ENCODE data around the gene NXPE3. TPM values are rescaled to one million over a fixed set of nuclear protein-coding genes. Genes with fewer than 3 reads are reported as not detected.
A peak's percentile ranks its signal among the peaks of the same experiment; 100 is the strongest.

Gene NXPE3
- total RNA-seq, 1 donor, result 22.0 TPM

- no peak for DNase-seq (ENCODE audit: low read depth)
- H3K4me3 ChIP-seq (ENCODE audit: low read depth, low read length), result no peak overlapping the region
- TF ChIP-seq, protein P1, sequence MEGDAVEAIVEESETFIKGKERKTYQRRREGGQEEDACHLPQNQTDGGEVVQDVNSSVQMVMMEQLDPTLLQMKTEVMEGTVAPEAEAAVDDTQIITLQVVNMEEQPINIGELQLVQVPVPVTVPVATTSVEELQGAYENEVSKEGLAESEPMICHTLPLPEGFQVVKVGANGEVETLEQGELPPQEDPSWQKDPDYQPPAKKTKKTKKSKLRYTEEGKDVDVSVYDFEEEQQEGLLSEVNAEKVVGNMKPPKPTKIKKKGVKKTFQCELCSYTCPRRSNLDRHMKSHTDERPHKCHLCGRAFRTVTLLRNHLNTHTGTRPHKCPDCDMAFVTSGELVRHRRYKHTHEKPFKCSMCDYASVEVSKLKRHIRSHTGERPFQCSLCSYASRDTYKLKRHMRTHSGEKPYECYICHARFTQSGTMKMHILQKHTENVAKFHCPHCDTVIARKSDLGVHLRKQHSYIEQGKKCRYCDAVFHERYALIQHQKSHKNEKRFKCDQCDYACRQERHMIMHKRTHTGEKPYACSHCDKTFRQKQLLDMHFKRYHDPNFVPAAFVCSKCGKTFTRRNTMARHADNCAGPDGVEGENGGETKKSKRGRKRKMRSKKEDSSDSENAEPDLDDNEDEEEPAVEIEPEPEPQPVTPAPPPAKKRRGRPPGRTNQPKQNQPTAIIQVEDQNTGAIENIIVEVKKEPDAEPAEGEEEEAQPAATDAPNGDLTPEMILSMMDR (IDR thresholded peaks at IDR 0.05; ENCODE audit: insufficient read depth, low read depth, low read length), result no peak
Observed at GRCh38 chr3:101821503-101821902, 42.5 kb downstream of the NXPE3 start.

DNA sequence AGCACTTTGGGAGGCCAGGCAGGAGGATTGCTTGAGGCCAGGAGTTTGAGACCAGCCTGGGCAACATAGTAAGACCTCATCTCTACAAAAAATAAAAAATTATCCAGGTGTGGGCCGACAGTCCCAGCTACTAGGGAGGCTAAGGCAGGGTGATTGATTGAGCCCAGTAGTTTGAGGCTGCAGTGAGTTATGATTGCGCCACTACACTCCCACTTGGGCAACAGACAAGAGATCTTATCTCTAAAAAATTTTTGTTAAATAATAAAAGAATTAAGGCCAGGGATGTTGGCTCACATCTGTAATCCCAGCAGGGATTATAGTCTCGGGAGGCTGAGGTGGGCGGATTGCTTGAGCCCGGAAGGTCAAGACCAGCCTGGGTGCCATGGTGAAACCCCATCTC is 44.5 kb downstream of the NXPE3 start:
- TF ChIP-seq, protein P1 (IDR thresholded peaks at IDR 0.05; ENCODE audit: insufficient read depth, low read depth, low read length), result no peak
- H3K4me3 ChIP-seq (ENCODE audit: low read depth, low read length), result no peak overlapping the region
- DNase-seq (ENCODE audit: low read depth), result peak; percentile 43

DNA sequence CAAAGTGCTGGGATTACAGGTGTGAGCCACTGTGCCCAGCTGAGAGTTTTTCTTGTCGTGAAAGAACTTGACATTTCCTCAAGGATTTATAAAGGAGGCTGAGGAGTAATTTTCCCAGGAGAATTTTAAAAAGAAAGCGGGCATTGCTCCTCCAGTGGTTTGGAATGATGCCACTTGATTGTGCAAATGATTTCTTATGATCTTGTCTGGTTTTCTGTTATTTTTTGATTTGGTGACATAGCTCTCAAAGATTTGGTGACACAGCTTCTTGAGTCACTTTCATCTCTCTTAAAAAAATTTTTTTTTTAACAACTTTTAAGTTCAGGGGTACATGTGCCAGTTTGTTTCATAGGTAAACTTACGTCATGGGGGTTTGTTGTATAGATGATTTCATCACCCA is 45.7 kb downstream of the NXPE3 start:
- no peak overlapping the region for H3K4me3 ChIP-seq (ENCODE audit: low read depth, low read length)
- TF ChIP-seq, protein P1 (IDR thresholded peaks at IDR 0.05; ENCODE audit: insufficient read depth, low read depth, low read length), result no peak
- peak; percentile 28 for DNase-seq (ENCODE audit: low read depth)

GRCh38 chr3:101825904-101826445 is 47.0 kb downstream of the NXPE3 start:
- no peak overlapping the region for H3K4me3 ChIP-seq (ENCODE audit: low read depth, low read length)
- no peak for DNase-seq (ENCODE audit: low read depth)
- TF ChIP-seq, protein P1 (IDR thresholded peaks at IDR 0.05; ENCODE audit: insufficient read depth, low read depth, low read length), result no peak

- peak; percentile 91 for DNase-seq (ENCODE audit: low read depth)
- TF ChIP-seq, protein P1 (IDR thresholded peaks at IDR 0.05; ENCODE audit: insufficient read depth, low read depth, low read length), result no peak
- H3K4me3 ChIP-seq (ENCODE audit: low read depth, low read length), result peak overlapping the region; percentile 64
Observed at GRCh38 chr3:101827211-101828174, 48.5 kb downstream of the NXPE3 start.

DNA sequence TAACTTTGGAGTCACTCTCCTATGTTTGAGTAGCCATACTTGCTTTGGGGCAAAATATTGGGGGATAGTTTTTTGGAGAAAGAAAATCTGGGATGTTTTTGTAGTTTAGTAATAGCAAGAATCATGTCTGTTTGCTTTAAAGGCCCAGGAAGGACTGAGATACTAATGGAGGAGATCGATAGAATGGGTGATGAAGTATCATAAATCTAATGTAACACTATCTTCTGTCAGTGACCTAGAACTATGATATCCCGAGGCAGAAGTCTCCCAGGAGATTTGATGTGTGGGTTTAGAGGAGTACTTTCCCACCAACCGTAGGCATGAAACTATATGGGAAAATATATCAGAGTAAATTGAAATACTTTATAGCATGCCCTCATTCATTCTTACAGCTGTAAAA is 49.3 kb downstream of the NXPE3 start:
- DNase-seq (ENCODE audit: low read depth), result no peak
- TF ChIP-seq, protein P1 (IDR thresholded peaks at IDR 0.05; ENCODE audit: insufficient read depth, low read depth, low read length), result no peak
- peak overlapping the region; percentile 64 for H3K4me3 ChIP-seq (ENCODE audit: low read depth, low read length)

Data from fibroblast of villous mesenchyme (primary cell).